ENCODE measurements around the gene YIF1B. TPM values are rescaled to one million over a fixed set of nuclear protein-coding genes. Genes with fewer than 3 reads are reported as not detected.

The YIF1B gene
- total and polyA plus RNA-seq, 9 donors, result 8.5 to 37.2 (median 21.8) TPM

GRCh38 chr19:38355728-38356725, 40.3 kb upstream of the YIF1B start:
- no peak overlapping the region for H3K4me3 ChIP-seq
- H3K9me3 ChIP-seq, result no peaks in the 10 kb centered on the region
- intact Hi-C loops (cut with DNase I), result no loop called here
- no peaks in the 10 kb centered on the region for H3K27me3 ChIP-seq
- H3K36me3 ChIP-seq, result no peaks in the 10 kb centered on the region
- H3K27ac ChIP-seq, result no peak overlapping the region
- H3K4me1 ChIP-seq (ENCODE audit: insufficient read depth), result no peaks in the 10 kb centered on the region
- no peak for TF ChIP-seq POLR2A (IDR thresholded peaks at IDR 0.05)
- no peak for TF ChIP-seq CTCF (IDR thresholded peaks at IDR 0.05)
- no peak for TF ChIP-seq EP300 (IDR thresholded peaks at IDR 0.05)
- no peak for DNase-seq
- 67 to 75% (median 71%) methylated on average over 16 of the region's 16 CpGs for WGBS, 3 donors

- Histone ChIP-seq H3K27me3 (no peaks in the 10 kb centered on the region), H3K9me3 (no peaks in the 10 kb centered on the region), H3K27ac (no peak overlapping the region), H3K4me1 (ENCODE audit: insufficient read depth) (no peaks in the 10 kb centered on the region), H3K36me3 (no peaks in the 10 kb centered on the region), H3K4me3 (no peak overlapping the region)
- intact Hi-C loops (cut with DNase I), result no loop called here
- DNase-seq, result no peak
- TF ChIP-seq EP300 (IDR thresholded peaks at IDR 0.05) (no peak), POLR2A (IDR thresholded peaks at IDR 0.05) (no peak)
- WGBS, 3 donors, result 53 to 60% (median 59%) methylated on average over 8 of the region's 8 CpGs
These were observed 36.9 kb upstream of the YIF1B start for GRCh38 chr19:38352611-38353010.

GRCh38 chr19:38351865-38352395, 36.2 kb upstream of the YIF1B start:
- Histone ChIP-seq H3K27me3 (no peaks in the 10 kb centered on the region), H3K4me3 (no peak overlapping the region), H3K9me3 (no peaks in the 10 kb centered on the region), H3K27ac (no peak overlapping the region), H3K4me1 (ENCODE audit: insufficient read depth) (no peaks in the 10 kb centered on the region), H3K36me3 (no peaks in the 10 kb centered on the region)
- DNase-seq, result no peak
- intact Hi-C loops (cut with DNase I), result no loop called here
- 56 to 68% (median 56%) methylated on average over 9 of the region's 9 CpGs for WGBS, 3 donors
- no peak for TF ChIP-seq CTCF (IDR thresholded peaks at IDR 0.05)
- TF ChIP-seq POLR2A (IDR thresholded peaks at IDR 0.05), result no peak
- no peak for TF ChIP-seq EP300 (IDR thresholded peaks at IDR 0.05)

GRCh38 chr19:38350883-38351282, 35.1 kb upstream of the YIF1B start:
- H3K4me1 ChIP-seq (ENCODE audit: insufficient read depth), result no peaks in the 10 kb centered on the region
- no peaks in the 10 kb centered on the region for H3K36me3 ChIP-seq
- H3K27ac ChIP-seq, result no peak overlapping the region
- intact Hi-C loops (cut with DNase I), result no loop called here
- no peaks in the 10 kb centered on the region for H3K27me3 ChIP-seq
- 71 to 75% (median 71%) methylated on average over 3 of the region's 3 CpGs for WGBS, 3 donors
- no peaks in the 10 kb centered on the region for H3K9me3 ChIP-seq
- no peak for DNase-seq
- H3K4me3 ChIP-seq, result no peak overlapping the region
- TF ChIP-seq EP300 (IDR thresholded peaks at IDR 0.05), result no peak
- TF ChIP-seq POLR2A (IDR thresholded peaks at IDR 0.05), result no peak
- TF ChIP-seq CTCF (IDR thresholded peaks at IDR 0.05), result no peak

- no peak for DNase-seq
- H3K9me3 ChIP-seq, result no peaks in the 10 kb centered on the region
- no peaks in the 10 kb centered on the region for H3K27me3 ChIP-seq
- no peaks in the 10 kb centered on the region for H3K36me3 ChIP-seq
- TF ChIP-seq CTCF (IDR thresholded peaks at IDR 0.05), result no peak
- no peak for TF ChIP-seq EP300 (IDR thresholded peaks at IDR 0.05)
- no peak overlapping the region for H3K27ac ChIP-seq
- 71 to 81% (median 75%) methylated on average over 4 of the region's 4 CpGs for WGBS, 3 donors
- no peaks in the 10 kb centered on the region for H3K4me1 ChIP-seq (ENCODE audit: insufficient read depth)
- H3K4me3 ChIP-seq, result no peak overlapping the region
- intact Hi-C loops (cut with DNase I), result no loop called here
These were observed 31.1 kb upstream of the YIF1B start for GRCh38 chr19:38346837-38347236.
